HG03159 (cell line): Measurements from ENCODE around the gene SV2C.

Experiments used
- ATAC-seq: cut with Tn5 transposase; IDR thresholded peaks from one replicate; pipeline ENCODE4 v1.9.1; 2021; ENCODE audit warnings: mild to moderate bottlenecking, moderate library complexity; ENCODE audit not compliant: unreplicated experiment

SV2C gene

GRCh38 chr5:76155536-76155935 lies 72.4 kb downstream of the SV2C start:
- no peak for ATAC-seq

- no peak for ATAC-seq
Measured at GRCh38 chr5:76162335-76162734, 79.2 kb downstream of the SV2C start.

GRCh38 chr5:76163111-76163628 lies 80.0 kb downstream of the SV2C start:
- ATAC-seq = no peak

- ATAC-seq = no peak
Measured at GRCh38 chr5:76165029-76165428, 81.8 kb downstream of the SV2C start.

GRCh38 chr5:76165711-76166374 lies 82.7 kb downstream of the SV2C start:
- no peak for ATAC-seq

- ATAC-seq = no peak
Measured at GRCh38 chr5:76166886-76167576, 83.8 kb downstream of the SV2C start.

GRCh38 chr5:76169146-76169905 lies 86.1 kb downstream of the SV2C start:
- ATAC-seq = no peak

GRCh38 chr5:76174101-76174500 lies 90.9 kb downstream of the SV2C start:
- ATAC-seq = no peak

GRCh38 chr5:76175051-76175666 lies 92.0 kb downstream of the SV2C start:
- ATAC-seq = no peak

GRCh38 chr5:76175821-76176403 lies 92.7 kb downstream of the SV2C start:
- ATAC-seq = peak; percentile 77

GRCh38 chr5:76177978-76178377 lies 94.8 kb downstream of the SV2C start:
- ATAC-seq = no peak

GRCh38 chr5:76178913-76179312 lies 95.7 kb downstream of the SV2C start:
- no peak for ATAC-seq

- ATAC-seq = peak; percentile 69
Measured at GRCh38 chr5:76180814-76181805, 97.9 kb downstream of the SV2C start.

- ATAC-seq = no peak
Measured at GRCh38 chr5:76187386-76187785, 104.2 kb downstream of the SV2C start.

GRCh38 chr5:76190356-76190755 lies 107.2 kb downstream of the SV2C start:
- no peak for ATAC-seq

GRCh38 chr5:76192837-76193236 lies 109.7 kb downstream of the SV2C start:
- ATAC-seq = no peak

GRCh38 chr5:76193635-76194034 lies 110.5 kb downstream of the SV2C start:
- no peak for ATAC-seq

- ATAC-seq = no peak
Measured at GRCh38 chr5:76194340-76194739, 111.2 kb downstream of the SV2C start.

GRCh38 chr5:76196457-76196856 lies 113.3 kb downstream of the SV2C start:
- no peak for ATAC-seq
